Endometrium (tissue), 2 donors: ENCODE results near the gene KCTD1.
A peak's percentile ranks its signal among the peaks of the same experiment; 100 is the strongest.
"Not testable (repeated sequence)": the region's sequence is repeated elsewhere in the genome, so short reads cannot be mapped to it uniquely, and the experiment has no call there.

Experiments
- FAIRE-seq: peaks from 2 replicates; lab custom pipeline; 2012; peaks lifted over from hg19 to GRCh38; lab: Jason Lieb, UNC
- donor health status: control.
- donor health status: control.

KCTD1 gene

GRCh38 chr18:26457611-26458353 is 90.6 kb downstream of the KCTD1 start:
- no peak for FAIRE-seq

GRCh38 chr18:26457195-26457594 is 91.2 kb downstream of the KCTD1 start:
- no peak for FAIRE-seq

- no peak for FAIRE-seq
Measured at GRCh38 chr18:26456070-26456491, 92.3 kb downstream of the KCTD1 start.

- FAIRE-seq = no peak
Measured at GRCh38 chr18:26455639-26456038, 92.7 kb downstream of the KCTD1 start.

GRCh38 chr18:26454616-26455015 is 93.7 kb downstream of the KCTD1 start:
- no peak for FAIRE-seq

GRCh38 chr18:26454192-26454591 is 94.2 kb downstream of the KCTD1 start:
- FAIRE-seq = no peak

GRCh38 chr18:26453386-26453901 is 94.9 kb downstream of the KCTD1 start:
- peak; percentile 41 for FAIRE-seq

- FAIRE-seq = no peak
Measured at GRCh38 chr18:26450989-26451682, 97.2 kb downstream of the KCTD1 start.

- no peak for FAIRE-seq
Measured at GRCh38 chr18:26448714-26449159, 99.6 kb downstream of the KCTD1 start.

GRCh38 chr18:26443853-26444252 is 104.5 kb downstream of the KCTD1 start:
- FAIRE-seq = no peak

GRCh38 chr18:26442126-26442525 is 106.2 kb downstream of the KCTD1 start:
- no peak for FAIRE-seq

- no peak for FAIRE-seq
Measured at GRCh38 chr18:26440644-26441043, 107.7 kb downstream of the KCTD1 start.

GRCh38 chr18:26439537-26439936 is 108.8 kb downstream of the KCTD1 start:
- no peak for FAIRE-seq

- FAIRE-seq = no peak
Measured at GRCh38 chr18:26438980-26439379, 109.4 kb downstream of the KCTD1 start.

GRCh38 chr18:26437634-26438033 is 110.7 kb downstream of the KCTD1 start:
- FAIRE-seq = not testable (repeated sequence)

- no peak for FAIRE-seq
Measured at GRCh38 chr18:26436176-26437051, 111.9 kb downstream of the KCTD1 start.

GRCh38 chr18:26435415-26436095 is 112.8 kb downstream of the KCTD1 start:
- no peak for FAIRE-seq

- FAIRE-seq = no peak
Measured at GRCh38 chr18:26434887-26435286, 113.5 kb downstream of the KCTD1 start.

GRCh38 chr18:26432651-26433424 is 115.5 kb downstream of the KCTD1 start:
- FAIRE-seq = no peak

GRCh38 chr18:26429535-26430226 is 118.7 kb downstream of the KCTD1 start:
- no peak for FAIRE-seq
